Endothelial cell of umbilical vein (primary cell): ENCODE data around the gene POLA1. TPM values are rescaled to one million over a fixed set of nuclear protein-coding genes. Genes with fewer than 3 reads are reported as not detected.

ENCODE experiments used
- BruUV-seq: library from RNA; stranded (reverse); fragments of 400-500 nt; replicated peaks from 2 replicates; lab custom pipeline; 2021; lab: Mats Ljungman, UMichigan
- CTCF ChIA-PET: fragments of 300-600, 350-600 bp; sonication (Branson Sonifier 250); formaldehyde crosslinking; loops from one replicate; lab custom pipeline; 2021; ENCODE audit warnings: antibody characterized with exemption, inconsistent platforms; lab: Charles Lee
- POLR2A ChIA-PET: fragments of 300-600, 350-600 bp; sonication (Branson Sonifier 250); formaldehyde crosslinking; loops from one replicate; lab custom pipeline; 2021; ENCODE audit warnings: antibody characterized with exemption, inconsistent platforms; lab: Charles Lee
- DNase-seq: peaks from one replicate; pipeline ENCODE4 v3.0.0-alpha.2; 2011; ENCODE audit warnings: low read depth, low spot score
- FAIRE-seq: peaks from 2 replicates; lab custom pipeline; 2011; peaks lifted over from hg19 to GRCh38; lab: Jason Lieb, UNC
- H2AFZ ChIP-seq: 2 replicates; pipeline ENCODE4 v1.6.0; 2012; ENCODE audit warnings: low read depth, low read length, control low read depth, inconsistent platforms
- H3K27ac ChIP-seq: 2 replicates; pipeline ENCODE4 v1.5.1; 2011; ENCODE audit warnings: low read depth, mild to moderate bottlenecking, control low read depth, low read length, moderate library complexity; ENCODE audit not compliant: insufficient read depth
- H3K27me3 ChIP-seq, 2 experiments: 2 replicates each; pipeline versions ENCODE4 v1.6.0 to v1.6.1; 2011; ENCODE audit warnings: low read length in 2 of 2, mixed read lengths in 1 of 2; ENCODE audit not compliant: control insufficient read depth in 2 of 2, insufficient read depth in 2 of 2
- H3K36me3 ChIP-seq, 2 experiments: 2 replicates in 1 of 2; 3 replicates in 1 of 2; pipeline ENCODE4 v1.5.1; 2011; ENCODE audit warnings: low read length in 2 of 2, mild to moderate bottlenecking in 1 of 2, moderate library complexity in 1 of 2; ENCODE audit not compliant: control insufficient read depth in 2 of 2, insufficient read depth in 2 of 2; ENCODE audit errors: extremely low read depth in 1 of 2
- H3K4me1 ChIP-seq: 3 replicates; pipeline ENCODE4 v1.5.1; 2011; ENCODE audit warnings: mild to moderate bottlenecking, low read length; ENCODE audit not compliant: control insufficient read depth, insufficient read depth; ENCODE audit errors: extremely low read depth
- H3K4me2 ChIP-seq: 2 replicates; pipeline ENCODE4 v1.6.1; 2011; ENCODE audit warnings: low read length, control low read depth, mixed read lengths; ENCODE audit not compliant: insufficient read depth
- H3K4me3 ChIP-seq, 3 experiments: fragments of 200-600 bp in 1 of 3; sonication (generic), shearing (Covaris generic) in 1 of 3; replicated peaks in 1 of 3; 2 replicates each; pipeline ENCODE4 v1.5.1; 2011 to 2016; ENCODE audit warnings: control low read depth in 3 of 3, low read length in 3 of 3, mild to moderate bottlenecking in 2 of 3, inconsistent platforms in 1 of 3, low read depth in 1 of 3, moderate library complexity in 1 of 3; ENCODE audit not compliant: insufficient read depth in 1 of 3
- H3K79me2 ChIP-seq: 2 replicates; pipeline ENCODE4 v1.6.0; 2012; ENCODE audit warnings: low read length, inconsistent platforms; ENCODE audit not compliant: control insufficient read depth, insufficient read depth
- H3K9ac ChIP-seq: replicated peaks from 2 replicates; pipeline ENCODE3; 2011; ENCODE audit warnings: low read length, control low read depth; ENCODE audit not compliant: insufficient read depth; ENCODE audit errors: extremely low read depth
- H3K9me1 ChIP-seq: replicated peaks from 3 replicates; pipeline ENCODE4 v1.6.0; 2011; ENCODE audit warnings: mild to moderate bottlenecking, low read length; ENCODE audit not compliant: control insufficient read depth, insufficient read depth; ENCODE audit errors: extremely low read depth
- H3K9me3 ChIP-seq: replicated peaks from 2 replicates; pipeline ENCODE4 v1.5.1; 2012; ENCODE audit warnings: low read length, inconsistent platforms; ENCODE audit not compliant: control insufficient read depth, insufficient read depth
- H4K20me1 ChIP-seq: replicated peaks from 2 replicates; pipeline ENCODE3; 2011; ENCODE audit warnings: mild to moderate bottlenecking, low read length; ENCODE audit not compliant: control insufficient read depth, insufficient read depth; ENCODE audit errors: extremely low read depth
- CTCF ChIP-seq, 2 donors: IDR thresholded peaks; 1 replicate in 1 of 2; 2 replicates in 1 of 2; pipeline ENCODE4 v1.5.1; 2011; ENCODE audit warnings: low read length in 2 of 2, mild to moderate bottlenecking in 2 of 2, moderate library complexity in 2 of 2, control low read depth in 1 of 2, inconsistent platforms in 1 of 2, low read depth in 1 of 2; ENCODE audit not compliant: insufficient read depth in 1 of 2; ENCODE audit errors: extremely low read depth in 1 of 2
- EZH2 ChIP-seq: IDR thresholded peaks from 2 replicates; pipeline ENCODE4 v1.6.1; 2012; ENCODE audit warnings: borderline replicate concordance, low read depth, mild to moderate bottlenecking, moderate library complexity, low read length, inconsistent platforms; ENCODE audit not compliant: severe bottlenecking
- FOS ChIP-seq: IDR thresholded peaks from 2 replicates; pipeline ENCODE4 v1.6.1; 2011; ENCODE audit warnings: mild to moderate bottlenecking, low read length, moderate library complexity, borderline replicate concordance; ENCODE audit not compliant: insufficient read depth
- GATA2 ChIP-seq: IDR thresholded peaks from 2 replicates; pipeline ENCODE4 v1.7.0; 2011; ENCODE audit warnings: low read depth, mild to moderate bottlenecking, moderate library complexity, mixed read lengths, low read length; ENCODE audit not compliant: insufficient read length, insufficient read depth
- JUN ChIP-seq: IDR thresholded peaks from 2 replicates; pipeline ENCODE4 v1.6.1; 2011; ENCODE audit warnings: borderline replicate concordance, low read depth; ENCODE audit not compliant: insufficient read length, insufficient read depth
- MYC ChIP-seq: IDR thresholded peaks from one replicate; pipeline ENCODE4 v1.6.1; 2011; ENCODE audit warnings: mild to moderate bottlenecking, low read depth, low read length
- POLR2A ChIP-seq: IDR thresholded peaks from 2 replicates; pipeline ENCODE4 v1.6.1; 2012; ENCODE audit warnings: low read depth, mild to moderate bottlenecking, control low read depth, low read length
- POLR2AphosphoS5 ChIP-seq: IDR thresholded peaks from 2 replicates; pipeline ENCODE4 v1.6.1; 2012; ENCODE audit warnings: low read depth, mild to moderate bottlenecking, control low read depth, low read length, moderate library complexity; ENCODE audit not compliant: insufficient read depth
- dilution Hi-C: fragments of 300-500 bp; cut with MboI; formaldehyde crosslinking; loops from one replicate; pipeline ENCODE4 v1.15.0; 2019; ENCODE audit warnings: low sequenced_read_pairs; ENCODE audit not compliant: extremely low pct_ligation_motif_present
- intact Hi-C: fragments of 100-400 bp; cut with micrococcal nuclease; formaldehyde crosslinking; loops from one replicate; pipeline ENCODE4 v1.10.0; 2022
- polyA plus RNA-seq, 4 experiments: library from polyadenylated mRNA; depleted of rRNA in 3 of 4; stranded (reverse) in 3 of 4; unstranded in 1 of 4; fragments of >200 nt; gene quantifications; 2 replicates each; pipeline versions ENCODE4 v1.2.1 to v1.2.3, GENCODE V29; 2011 to 2012; ENCODE audit warnings: missing spikeins in 1 of 4
- total RNA-seq: library from RNA; stranded (reverse); gene quantifications from 2 replicates; pipeline ENCODE4 v1.2.3, GENCODE V29; 2021

POLA1 gene
- total and polyA plus RNA-seq, 2 donors (not counting 3 experiments of a cell fraction or from before 2014, with no cell fraction given), result 1.8 to 18.6 TPM

- Histone ChIP-seq H3K9ac (no peak overlapping the region), H3K9me1 (no peaks in the 10 kb centered on the region), H3K9me3 (no peaks in the 10 kb centered on the region), H3K27me3 (no peaks in the 10 kb centered on the region), H3K36me3 (no peaks in the 10 kb centered on the region), H3K4me3 (no peak overlapping the region), H4K20me1 (no peaks in the 10 kb centered on the region), H3K27ac (no peak overlapping the region), H3K79me2 (no peaks in the 10 kb centered on the region), H3K4me2 (no peak overlapping the region), H3K4me1 (no peaks in the 10 kb centered on the region), H2AFZ (no peak overlapping the region)
- DNase-seq (no peak), FAIRE-seq (peak; percentile 65)
- intact Hi-C loops, result no loop called here
- no TSS peak for BruUV-seq
- POLR2A ChIA-PET, result no interaction called here
- CTCF ChIA-PET, result interaction anchor here (0.6 to 1.4 kb wide), 2 partner anchors 411 to 886 kb away, joined by 3 to 5 read pairs; no protein-coding TSS in a partner anchor
- dilution Hi-C loops, result no loop called here
- TF ChIP-seq POLR2A (no peak), CTCF (IDR thresholded peaks at IDR 0.05; ENCODE audit: extremely low read depth in 1 of 2, insufficient read depth in 1 of 2, low read depth in 1 of 2, low read length in 2 of 2) (no peak), GATA2 (no peak), POLR2AphosphoS5 (no peak), JUN (no peak), EZH2 (no peak), MYC (no peak), FOS (no peak)
Measured at GRCh38 chrX:24732766-24733500, 39.2 kb downstream of the POLA1 start.
